SU-DHL-6 (cell line): ENCODE results near the gene MAPT.
"Not testable (repeated sequence)": the region's sequence is repeated elsewhere in the genome, so short reads cannot be mapped to it uniquely, and the experiment has no call there.

Experiments used
- H2AFZ ChIP-seq: fragments of 200-600 bp; sonication (generic); 2 replicates; pipeline ENCODE4 v1.6.1; 2014; ENCODE audit warnings: low read depth, mild to moderate bottlenecking, moderate library complexity, mixed read lengths, antibody characterized with exemption, low read length; ENCODE audit not compliant: severe bottlenecking
- H3F3A ChIP-seq: fragments of 200-600 bp; shearing (Covaris generic); 2 replicates; pipeline ENCODE4 v1.6.0; 2016; ENCODE audit warnings: antibody characterized with exemption, mild to moderate bottlenecking; ENCODE audit not compliant: insufficient read depth
- H3K27ac ChIP-seq: fragments of 200-600 bp; sonication (generic); 2 replicates; pipeline ENCODE4 v1.5.1; 2016; ENCODE audit warnings: low read depth, mild to moderate bottlenecking, low read length, moderate library complexity, mixed read lengths
- H3K27me3 ChIP-seq: fragments of 200-600 bp; sonication (generic), shearing (Covaris generic); 2 replicates; pipeline ENCODE4 v1.6.0; 2014; ENCODE audit warnings: mild to moderate bottlenecking, low read length
- H3K36me3 ChIP-seq: fragments of 200-600 bp; sonication (generic); 2 replicates; pipeline ENCODE4 v1.6.1; 2014; ENCODE audit warnings: mild to moderate bottlenecking, low read length, mixed read lengths
- H3K4me2 ChIP-seq: fragments of 300-600, 200-600 bp; shearing (Covaris generic), sonication (generic); 2 replicates; pipeline ENCODE4 v1.6.0; 2014; ENCODE audit warnings: low read length, low read depth, mild to moderate bottlenecking; ENCODE audit not compliant: poor library complexity, severe bottlenecking
- H3K4me3 ChIP-seq: fragments of 200-600 bp; sonication (generic); 2 replicates; pipeline ENCODE4 v1.5.1; 2014; ENCODE audit warnings: antibody characterized with exemption, low read length, mild to moderate bottlenecking, mixed read lengths; ENCODE audit not compliant: insufficient read depth, poor library complexity, severe bottlenecking
- H3K79me2 ChIP-seq: fragments of 200-600 bp; sonication (generic); 2 replicates; pipeline ENCODE4 v1.6.1; 2014; ENCODE audit warnings: mild to moderate bottlenecking, low read length, moderate library complexity; ENCODE audit not compliant: insufficient read depth
- H3K9ac ChIP-seq: fragments of 200-600 bp; sonication (generic); 2 replicates; pipeline ENCODE4 v1.7.0; 2014; ENCODE audit warnings: mild to moderate bottlenecking, low read length
- H3K9me2 ChIP-seq: fragments of 200-600 bp; sonication (generic); replicated peaks from 2 replicates; pipeline ENCODE4 v1.6.1; 2014; ENCODE audit warnings: low read length; ENCODE audit not compliant: insufficient read depth
- H3K9me3 ChIP-seq: fragments of 200-600 bp; sonication (generic); 2 replicates; pipeline ENCODE4 v1.6.1; 2014; ENCODE audit warnings: low read length, mixed read lengths; ENCODE audit not compliant: insufficient read depth
- H4K20me1 ChIP-seq: fragments of 200-600 bp; sonication (generic); 2 replicates; pipeline ENCODE4 v1.6.1; 2014; ENCODE audit warnings: low read depth, mild to moderate bottlenecking, antibody characterized with exemption, low read length, moderate library complexity, mixed read lengths
- EZH2phosphoT487 ChIP-seq: fragments of 200-600 bp; sonication (generic), shearing (Covaris generic); conservative IDR thresholded peaks from 2 replicates; pipeline ENCODE4 v1.6.1; 2018; ENCODE audit warnings: mild to moderate bottlenecking, antibody characterized with exemption, low read length, moderate library complexity, mixed read lengths
- TF ChIP-seq, protein P1 (sequence below): fragments of 200-600 bp; sonication (generic); IDR thresholded peaks from one replicate; pipeline ENCODE4 v1.5.1; 2017; ENCODE audit warnings: antibody characterized with exemption, mild to moderate bottlenecking, low read length, moderate library complexity; ENCODE audit not compliant: insufficient read depth, poor library complexity, severe bottlenecking

Gene MAPT

DNA sequence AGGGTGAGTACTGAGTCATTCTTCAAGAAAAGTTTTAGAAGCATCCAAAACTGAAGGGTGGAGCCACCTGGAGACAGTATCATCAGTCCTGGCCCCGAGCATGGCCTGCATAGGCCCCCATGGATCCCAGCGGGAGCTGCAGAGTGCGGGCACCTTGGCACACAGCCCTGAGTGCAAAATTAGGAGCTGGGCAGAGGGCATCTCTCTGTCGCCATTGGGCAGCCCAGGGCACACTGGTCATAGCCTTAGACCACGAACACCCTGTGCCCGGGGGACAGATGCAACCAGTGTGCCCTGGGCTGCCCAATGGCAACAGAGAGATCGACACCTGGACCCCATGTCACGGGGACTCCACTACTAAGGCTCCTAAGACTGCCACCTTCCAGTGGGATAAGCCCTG is 14.6 kb downstream of the MAPT start:
- Histone ChIP-seq H4K20me1 (no peaks in the 10 kb centered on the region), H3K36me3 (no peaks in the 10 kb centered on the region)

DNA sequence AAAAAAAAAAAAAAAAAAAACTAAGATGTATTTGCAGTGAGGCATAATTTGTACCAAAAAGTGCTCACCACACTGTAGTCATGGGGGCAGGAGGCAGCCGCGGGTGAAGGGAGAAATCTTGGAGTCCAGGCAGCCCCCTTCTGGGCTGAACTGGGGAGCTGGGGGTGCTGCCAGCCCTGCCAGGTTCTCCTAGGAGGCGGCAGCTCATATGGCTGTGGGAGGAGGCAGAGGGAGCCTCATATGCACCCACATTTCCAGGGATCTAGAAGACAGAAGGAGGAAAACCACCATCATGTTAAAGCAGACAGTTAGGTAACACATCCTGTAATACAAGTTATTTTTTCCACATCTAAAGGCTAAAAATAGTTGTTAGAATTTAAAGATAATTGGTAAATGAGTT is 16.3 kb downstream of the MAPT start:
- no peaks in the 10 kb centered on the region for H3K9me3 ChIP-seq
- no peaks in the 10 kb centered on the region for H3K27me3 ChIP-seq
- H3K79me2 ChIP-seq, result no peaks in the 10 kb centered on the region
- TF ChIP-seq EZH2phosphoT487, result no peak
- TF ChIP-seq, protein P1, sequence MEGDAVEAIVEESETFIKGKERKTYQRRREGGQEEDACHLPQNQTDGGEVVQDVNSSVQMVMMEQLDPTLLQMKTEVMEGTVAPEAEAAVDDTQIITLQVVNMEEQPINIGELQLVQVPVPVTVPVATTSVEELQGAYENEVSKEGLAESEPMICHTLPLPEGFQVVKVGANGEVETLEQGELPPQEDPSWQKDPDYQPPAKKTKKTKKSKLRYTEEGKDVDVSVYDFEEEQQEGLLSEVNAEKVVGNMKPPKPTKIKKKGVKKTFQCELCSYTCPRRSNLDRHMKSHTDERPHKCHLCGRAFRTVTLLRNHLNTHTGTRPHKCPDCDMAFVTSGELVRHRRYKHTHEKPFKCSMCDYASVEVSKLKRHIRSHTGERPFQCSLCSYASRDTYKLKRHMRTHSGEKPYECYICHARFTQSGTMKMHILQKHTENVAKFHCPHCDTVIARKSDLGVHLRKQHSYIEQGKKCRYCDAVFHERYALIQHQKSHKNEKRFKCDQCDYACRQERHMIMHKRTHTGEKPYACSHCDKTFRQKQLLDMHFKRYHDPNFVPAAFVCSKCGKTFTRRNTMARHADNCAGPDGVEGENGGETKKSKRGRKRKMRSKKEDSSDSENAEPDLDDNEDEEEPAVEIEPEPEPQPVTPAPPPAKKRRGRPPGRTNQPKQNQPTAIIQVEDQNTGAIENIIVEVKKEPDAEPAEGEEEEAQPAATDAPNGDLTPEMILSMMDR, result no peak
- no peaks in the 10 kb centered on the region for H3F3A ChIP-seq
- no peak overlapping the region for H3K4me3 ChIP-seq
- no peaks in the 10 kb centered on the region for H3K9me2 ChIP-seq
- no peaks in the 10 kb centered on the region for H3K36me3 ChIP-seq
- H3K4me2 ChIP-seq, result no peak overlapping the region
- no peak overlapping the region for H3K27ac ChIP-seq
- no peaks in the 10 kb centered on the region for H4K20me1 ChIP-seq
- H2AFZ ChIP-seq, result no peak overlapping the region
- H3K9ac ChIP-seq, result no peak overlapping the region

More for the DNA sequence above, 14.6 kb downstream of the MAPT start:
- no peak overlapping the region for H3K9ac ChIP-seq
- TF ChIP-seq, protein P1, result no peak
- TF ChIP-seq EZH2phosphoT487, result no peak
- no peaks in the 10 kb centered on the region for H3F3A ChIP-seq
- H3K4me2 ChIP-seq, result no peak overlapping the region
- no peaks in the 10 kb centered on the region for H3K9me2 ChIP-seq
- no peaks in the 10 kb centered on the region for H3K9me3 ChIP-seq
- no peak overlapping the region for H3K27ac ChIP-seq
- H2AFZ ChIP-seq, result no peak overlapping the region
- H3K4me3 ChIP-seq, result no peak overlapping the region
- no peaks in the 10 kb centered on the region for H3K27me3 ChIP-seq
- no peaks in the 10 kb centered on the region for H3K79me2 ChIP-seq

DNA sequence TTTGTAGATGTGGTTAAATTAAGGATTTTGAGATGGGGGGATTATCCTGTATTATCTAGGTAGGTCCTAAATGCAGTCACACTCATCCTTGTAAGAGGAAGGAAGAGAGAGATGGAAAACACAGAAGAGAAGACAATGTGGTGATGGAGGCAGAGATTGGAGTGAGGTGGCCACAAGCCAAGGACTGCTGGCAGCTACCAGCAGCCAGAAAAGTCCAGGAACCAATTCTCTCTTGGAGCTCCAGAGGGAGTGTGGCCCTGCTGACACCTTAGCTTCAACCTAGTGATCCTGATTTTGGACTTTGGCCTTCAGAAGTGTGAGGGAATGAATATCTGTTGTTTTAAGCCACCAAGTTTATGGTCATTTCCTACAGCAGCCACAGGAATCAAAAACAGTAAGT is 18.0 kb downstream of the MAPT start:
- Histone ChIP-seq H3K9me3 (no peaks in the 10 kb centered on the region), H3K9me2 (no peaks in the 10 kb centered on the region), H3F3A (no peaks in the 10 kb centered on the region), H3K79me2 (no peaks in the 10 kb centered on the region), H3K27me3 (no peaks in the 10 kb centered on the region), H4K20me1 (no peaks in the 10 kb centered on the region), H3K27ac (no peak overlapping the region), H3K9ac (no peak overlapping the region), H2AFZ (no peak overlapping the region), H3K36me3 (no peaks in the 10 kb centered on the region), H3K4me3 (no peak overlapping the region), H3K4me2 (no peak overlapping the region)
- no peak for TF ChIP-seq EZH2phosphoT487
- TF ChIP-seq, protein P1, result no peak

DNA sequence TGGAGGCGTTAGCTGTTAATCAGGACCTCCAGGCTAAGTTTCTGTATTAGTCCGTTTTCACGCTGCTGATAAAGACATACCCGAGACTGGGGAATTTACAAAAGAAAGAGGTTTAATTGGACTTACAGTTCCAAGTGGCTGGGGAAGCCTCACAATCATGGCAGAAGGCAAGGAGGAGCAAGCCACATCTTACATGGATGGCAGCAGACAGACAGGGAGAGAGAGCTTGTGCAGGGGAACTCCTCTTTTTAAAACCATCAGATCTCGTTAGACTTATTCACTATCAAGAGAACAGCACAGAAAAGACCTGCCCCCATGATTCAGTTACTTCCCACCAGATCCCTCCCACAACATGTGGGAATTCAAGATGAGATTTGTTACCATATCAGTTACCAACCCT is 18.7 kb downstream of the MAPT start:
- H3K9me3 ChIP-seq, H3K9ac ChIP-seq, H3K79me2 ChIP-seq, H3K4me3 ChIP-seq, H4K20me1 ChIP-seq, H3K4me2 ChIP-seq, H3K9me2 ChIP-seq, H3K27ac ChIP-seq, H3K36me3 ChIP-seq, H3F3A ChIP-seq, H3K27me3 ChIP-seq, H2AFZ ChIP-seq: not testable (repeated sequence)
